ENCODE results near the gene GLI3.

The GLI3 gene

DNA sequence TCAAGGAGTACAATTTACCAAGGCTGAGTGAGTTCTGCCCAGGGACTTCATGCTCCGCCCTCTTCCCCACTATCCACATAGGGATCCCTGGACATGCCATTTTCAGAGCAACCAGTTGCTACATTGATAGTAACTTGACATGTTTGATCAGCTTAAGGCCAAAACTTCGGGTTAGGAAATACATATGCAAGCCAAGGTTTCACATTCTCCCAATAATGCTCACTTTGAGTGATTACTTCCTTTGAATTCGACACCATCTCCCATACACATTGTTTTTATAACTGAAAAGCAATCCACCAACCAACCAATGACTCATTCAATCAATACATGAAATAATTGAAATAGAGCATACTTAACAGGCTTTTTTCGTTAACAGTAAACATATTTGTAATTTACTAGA is 137.9 kb downstream of the GLI3 start:
- peaks cover 24% of the 10 kb centered on the region for H3K4me1 ChIP-seq (ENCODE audit: control insufficient read depth, insufficient read depth, low read length)
- no peak overlapping the region for H3K4me2 ChIP-seq (ENCODE audit: low read length)
- H3K9ac ChIP-seq (ENCODE audit: low read depth, low read length), result no peak overlapping the region
- H3K9me3 ChIP-seq (replicated peaks; ENCODE audit: low read length), result no peaks in the 10 kb centered on the region
- H3K4me3 ChIP-seq (ENCODE audit: low read length), result no peak overlapping the region
- H3K36me3 ChIP-seq (ENCODE audit: insufficient read depth, low read length), result no peaks in the 10 kb centered on the region
- H3K27me3 ChIP-seq (ENCODE audit: control insufficient read depth, insufficient read depth, low read length), result no peaks in the 10 kb centered on the region

DNA sequence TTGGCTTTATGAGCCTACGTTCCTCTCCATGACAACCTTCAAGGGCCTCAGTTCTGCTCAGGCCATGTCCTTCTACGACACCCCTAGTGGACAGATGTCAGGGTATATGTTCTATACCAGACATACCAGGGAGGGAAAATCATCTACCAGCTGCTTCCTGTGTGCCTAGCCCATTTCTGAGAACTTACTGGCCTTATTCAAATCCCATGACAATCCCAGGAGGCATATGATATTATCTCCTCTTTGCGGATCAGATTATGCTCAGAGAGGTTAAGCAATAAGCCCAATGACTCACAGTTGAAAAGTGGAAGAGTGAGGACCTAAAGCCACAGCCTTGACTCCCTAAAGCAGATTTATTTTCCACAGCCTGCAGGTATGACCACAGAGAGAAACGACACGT is 139.3 kb downstream of the GLI3 start:
- Histone ChIP-seq H3K9ac (ENCODE audit: low read depth, low read length) (no peak overlapping the region), H3K4me3 (ENCODE audit: low read length) (no peak overlapping the region), H3K9me3 (replicated peaks; ENCODE audit: low read length) (no peaks in the 10 kb centered on the region), H3K4me2 (ENCODE audit: low read length) (no peak overlapping the region), H3K27me3 (ENCODE audit: control insufficient read depth, insufficient read depth, low read length) (no peaks in the 10 kb centered on the region), H3K36me3 (ENCODE audit: insufficient read depth, low read length) (no peaks in the 10 kb centered on the region), H3K4me1 (ENCODE audit: control insufficient read depth, insufficient read depth, low read length) (peaks cover 24% of the 10 kb centered on the region)

DNA sequence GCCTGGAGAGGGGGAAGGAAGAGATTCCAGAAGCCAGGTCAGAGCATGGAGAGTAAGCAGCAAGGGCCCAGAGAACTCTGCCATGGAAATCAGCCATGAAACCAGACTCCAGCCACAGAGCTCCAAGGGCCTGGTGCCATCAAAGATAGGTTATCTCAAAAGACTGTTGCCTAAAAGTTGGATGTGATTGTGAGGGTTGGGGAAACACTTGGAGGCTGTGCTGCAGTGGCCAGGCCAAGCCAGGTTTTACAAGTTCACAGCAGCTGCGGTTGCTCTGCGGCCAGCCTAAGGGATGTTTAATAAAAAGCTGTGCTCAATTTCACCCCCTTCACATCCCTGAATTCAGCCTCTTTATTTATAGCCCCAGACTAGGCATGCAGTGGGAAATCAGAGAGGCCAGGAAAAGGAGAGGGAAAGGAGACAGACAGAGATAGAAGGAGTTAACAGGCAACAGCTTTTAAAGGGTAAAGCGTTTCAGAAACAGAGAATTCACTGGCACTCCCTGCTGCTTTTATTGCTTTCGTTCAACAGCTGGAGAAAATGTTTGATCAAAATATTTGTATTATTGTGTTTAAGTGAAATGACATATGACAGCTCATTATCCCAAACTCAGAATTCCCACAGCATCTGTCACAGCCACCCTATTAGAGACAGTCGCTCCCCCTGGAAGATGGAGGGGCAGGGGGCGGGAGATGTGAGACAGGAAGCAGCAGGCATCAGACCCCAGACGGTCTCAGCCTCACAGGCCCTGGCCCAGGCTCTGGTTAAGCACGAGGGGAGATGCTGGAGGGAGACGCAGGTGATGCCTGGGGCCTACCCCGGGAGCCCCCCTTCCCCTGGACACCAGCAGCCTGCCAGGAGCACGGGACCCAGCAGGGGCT is 140.1 kb downstream of the GLI3 start:
- Histone ChIP-seq H3K4me2 (ENCODE audit: low read length) (peak overlapping the region; percentile 25), H3K36me3 (ENCODE audit: insufficient read depth, low read length) (no peaks in the 10 kb centered on the region), H3K27me3 (ENCODE audit: control insufficient read depth, insufficient read depth, low read length) (no peaks in the 10 kb centered on the region), H3K4me1 (ENCODE audit: control insufficient read depth, insufficient read depth, low read length) (peaks cover 24% of the 10 kb centered on the region), H3K4me3 (ENCODE audit: low read length) (no peak overlapping the region), H3K9me3 (replicated peaks; ENCODE audit: low read length) (no peaks in the 10 kb centered on the region), H3K9ac (ENCODE audit: low read depth, low read length) (peak overlapping the region; percentile 16)

- H3K4me1 ChIP-seq (ENCODE audit: control insufficient read depth, insufficient read depth, low read length), result peaks cover 24% of the 10 kb centered on the region
- peak overlapping the region; percentile 25 for H3K4me2 ChIP-seq (ENCODE audit: low read length)
- no peak overlapping the region for H3K4me3 ChIP-seq (ENCODE audit: low read length)
- H3K9ac ChIP-seq (ENCODE audit: low read depth, low read length), result no peak overlapping the region
- H3K9me3 ChIP-seq (replicated peaks; ENCODE audit: low read length), result no peaks in the 10 kb centered on the region
- no peaks in the 10 kb centered on the region for H3K27me3 ChIP-seq (ENCODE audit: control insufficient read depth, insufficient read depth, low read length)
- no peaks in the 10 kb centered on the region for H3K36me3 ChIP-seq (ENCODE audit: insufficient read depth, low read length)
These were observed 140.7 kb downstream of the GLI3 start for GRCh38 chr7:42096268-42096667.

DNA sequence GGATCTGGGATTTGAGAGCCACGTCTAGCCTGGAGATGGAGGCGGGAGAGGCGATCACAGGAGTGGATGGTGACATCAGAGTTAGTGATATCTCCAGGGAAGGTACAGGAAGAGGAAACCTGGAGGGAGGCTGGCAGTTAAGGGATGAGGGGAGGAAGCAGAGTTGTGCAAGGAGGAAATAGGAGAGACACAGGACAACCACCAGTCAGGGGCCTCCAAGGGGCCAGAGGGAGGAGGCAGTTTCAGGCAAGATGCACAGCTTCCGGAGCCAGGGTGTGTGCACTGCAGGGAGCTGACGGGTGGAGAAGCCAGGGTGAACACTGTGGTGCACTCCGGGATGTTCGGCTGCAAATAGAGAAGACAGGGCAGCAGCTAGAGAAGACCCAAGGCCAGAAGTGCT is 141.2 kb downstream of the GLI3 start:
- Histone ChIP-seq H3K4me3 (ENCODE audit: low read length) (no peak overlapping the region), H3K4me1 (ENCODE audit: control insufficient read depth, insufficient read depth, low read length) (peaks cover 24% of the 10 kb centered on the region), H3K4me2 (ENCODE audit: low read length) (no peak overlapping the region), H3K9ac (ENCODE audit: low read depth, low read length) (no peak overlapping the region), H3K9me3 (replicated peaks; ENCODE audit: low read length) (no peaks in the 10 kb centered on the region), H3K36me3 (ENCODE audit: insufficient read depth, low read length) (no peaks in the 10 kb centered on the region), H3K27me3 (ENCODE audit: control insufficient read depth, insufficient read depth, low read length) (no peaks in the 10 kb centered on the region)

GRCh38 chr7:42093349-42093905 is 143.6 kb downstream of the GLI3 start:
- Histone ChIP-seq H3K27me3 (ENCODE audit: control insufficient read depth, insufficient read depth, low read length) (no peaks in the 10 kb centered on the region), H3K4me3 (ENCODE audit: low read length) (no peak overlapping the region), H3K36me3 (ENCODE audit: insufficient read depth, low read length) (no peaks in the 10 kb centered on the region), H3K4me2 (ENCODE audit: low read length) (no peak overlapping the region), H3K9me3 (replicated peaks; ENCODE audit: low read length) (no peaks in the 10 kb centered on the region), H3K9ac (ENCODE audit: low read depth, low read length) (no peak overlapping the region), H3K4me1 (ENCODE audit: control insufficient read depth, insufficient read depth, low read length) (peaks cover 24% of the 10 kb centered on the region)

- H3K4me1 ChIP-seq (ENCODE audit: control insufficient read depth, insufficient read depth, low read length), result peaks cover 8% of the 10 kb centered on the region
- no peaks in the 10 kb centered on the region for H3K27me3 ChIP-seq (ENCODE audit: control insufficient read depth, insufficient read depth, low read length)
- no peak overlapping the region for H3K9ac ChIP-seq (ENCODE audit: low read depth, low read length)
- no peak overlapping the region for H3K4me2 ChIP-seq (ENCODE audit: low read length)
- no peaks in the 10 kb centered on the region for H3K9me3 ChIP-seq (replicated peaks; ENCODE audit: low read length)
- H3K36me3 ChIP-seq (ENCODE audit: insufficient read depth, low read length), result no peaks in the 10 kb centered on the region
- H3K4me3 ChIP-seq (ENCODE audit: low read length), result no peak overlapping the region
These were observed 145.3 kb downstream of the GLI3 start for GRCh38 chr7:42091461-42092291.

- no peaks in the 10 kb centered on the region for H3K36me3 ChIP-seq (ENCODE audit: insufficient read depth, low read length)
- H3K4me1 ChIP-seq (ENCODE audit: control insufficient read depth, insufficient read depth, low read length), result no peaks in the 10 kb centered on the region
- H3K4me2 ChIP-seq (ENCODE audit: low read length), result no peak overlapping the region
- no peak overlapping the region for H3K9ac ChIP-seq (ENCODE audit: low read depth, low read length)
- H3K27me3 ChIP-seq (ENCODE audit: control insufficient read depth, insufficient read depth, low read length), result no peaks in the 10 kb centered on the region
- no peak overlapping the region for H3K4me3 ChIP-seq (ENCODE audit: low read length)
- H3K9me3 ChIP-seq (replicated peaks; ENCODE audit: low read length), result no peaks in the 10 kb centered on the region
These were observed 146.2 kb downstream of the GLI3 start for GRCh38 chr7:42090806-42091205.

- Histone ChIP-seq H3K9me3 (replicated peaks; ENCODE audit: low read length) (no peaks in the 10 kb centered on the region), H3K9ac (ENCODE audit: low read depth, low read length) (no peak overlapping the region), H3K4me2 (ENCODE audit: low read length) (no peak overlapping the region), H3K4me3 (ENCODE audit: low read length) (no peak overlapping the region), H3K27me3 (ENCODE audit: control insufficient read depth, insufficient read depth, low read length) (no peaks in the 10 kb centered on the region), H3K36me3 (ENCODE audit: insufficient read depth, low read length) (no peaks in the 10 kb centered on the region), H3K4me1 (ENCODE audit: control insufficient read depth, insufficient read depth, low read length) (no peaks in the 10 kb centered on the region)
These were observed 147.0 kb downstream of the GLI3 start for GRCh38 chr7:42090056-42090455.

GRCh38 chr7:42087616-42088015 is 149.4 kb downstream of the GLI3 start:
- Histone ChIP-seq H3K4me1 (ENCODE audit: control insufficient read depth, insufficient read depth, low read length) (no peaks in the 10 kb centered on the region), H3K27me3 (ENCODE audit: control insufficient read depth, insufficient read depth, low read length) (no peaks in the 10 kb centered on the region), H3K9me3 (replicated peaks; ENCODE audit: low read length) (no peaks in the 10 kb centered on the region), H3K9ac (ENCODE audit: low read depth, low read length) (no peak overlapping the region), H3K36me3 (ENCODE audit: insufficient read depth, low read length) (no peaks in the 10 kb centered on the region), H3K4me2 (ENCODE audit: low read length) (no peak overlapping the region), H3K4me3 (ENCODE audit: low read length) (no peak overlapping the region)

DNA sequence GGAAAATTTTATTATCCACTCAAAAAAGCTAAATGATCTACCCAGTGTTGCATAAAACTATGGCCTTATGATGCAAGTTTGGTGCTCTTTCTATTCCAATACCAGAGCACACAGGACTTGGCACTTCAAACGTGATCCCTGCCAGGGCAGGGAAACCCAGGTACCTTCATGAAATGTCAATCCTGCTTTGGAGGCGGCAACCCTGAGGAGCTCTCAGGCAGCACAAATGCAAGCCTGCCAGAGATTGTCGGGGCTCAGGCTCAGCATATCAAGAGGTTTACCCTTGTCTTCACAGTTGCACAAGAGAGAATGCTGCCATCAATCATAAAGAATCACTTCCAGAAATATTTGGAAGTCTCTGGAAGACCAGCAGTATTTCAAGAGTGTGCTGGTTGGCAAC is 151.5 kb downstream of the GLI3 start:
- Histone ChIP-seq H3K4me3 (ENCODE audit: low read length) (no peak overlapping the region), H3K27me3 (ENCODE audit: control insufficient read depth, insufficient read depth, low read length) (no peaks in the 10 kb centered on the region), H3K9me3 (replicated peaks; ENCODE audit: low read length) (no peaks in the 10 kb centered on the region), H3K36me3 (ENCODE audit: insufficient read depth, low read length) (no peaks in the 10 kb centered on the region), H3K4me2 (ENCODE audit: low read length) (no peak overlapping the region), H3K4me1 (ENCODE audit: control insufficient read depth, insufficient read depth, low read length) (no peaks in the 10 kb centered on the region), H3K9ac (ENCODE audit: low read depth, low read length) (no peak overlapping the region)
